Endodermal cell (in vitro differentiated cells): ENCODE results near the gene HDAC4. TPM values are rescaled to one million over a fixed set of nuclear protein-coding genes. Genes with fewer than 3 reads are reported as not detected.

Source experiments
- DNase-seq: peaks from one replicate; pipeline ENCODE4 v3.0.0-alpha.2; 2017
- H3K27ac ChIP-seq: 2 replicates; pipeline ENCODE4 v1.5.1; 2013; ENCODE audit warnings: mild to moderate bottlenecking, low read depth, low read length, moderate library complexity
- H3K27me3 ChIP-seq: 2 replicates; pipeline ENCODE4 v1.6.1; 2013; ENCODE audit warnings: mild to moderate bottlenecking, low read length, moderate library complexity; ENCODE audit not compliant: insufficient read depth, control insufficient read depth, poor library complexity, severe bottlenecking
- H3K36me3 ChIP-seq: 2 replicates; pipeline ENCODE4 v1.7.0; 2013; ENCODE audit warnings: mild to moderate bottlenecking, low read length, moderate library complexity; ENCODE audit not compliant: control insufficient read depth, insufficient read depth
- H3K4me1 ChIP-seq: one replicate; pipeline ENCODE4 v1.7.0; 2013; ENCODE audit warnings: low read length; ENCODE audit not compliant: control insufficient read depth, insufficient read depth
- H3K4me3 ChIP-seq: 2 replicates; pipeline ENCODE4 v1.5.1; 2013; ENCODE audit warnings: mild to moderate bottlenecking, low read length, moderate library complexity
- H3K9ac ChIP-seq: 2 replicates; pipeline ENCODE4 v1.6.1; 2013; ENCODE audit warnings: mild to moderate bottlenecking, low read length, moderate library complexity; ENCODE audit not compliant: poor library complexity, severe bottlenecking; ENCODE audit errors: extremely low read depth
- H3K9me3 ChIP-seq: 2 replicates; pipeline ENCODE4 v1.6.1; 2013; ENCODE audit warnings: mild to moderate bottlenecking, low read length, moderate library complexity; ENCODE audit not compliant: control insufficient read depth
- H3K27ac Mint-ChIP-seq: 2 replicates; pipeline ENCODE4 v1.8.0; 2020; ENCODE audit warnings: mixed read lengths
- H3K27me3 Mint-ChIP-seq: 2 replicates; pipeline ENCODE4 v1.8.0; 2021; ENCODE audit warnings: mild to moderate bottlenecking, mixed read lengths; ENCODE audit not compliant: insufficient read depth
- H3K36me3 Mint-ChIP-seq: 2 replicates; pipeline ENCODE4 v1.8.0; 2020; ENCODE audit warnings: low read depth, mixed read lengths
- H3K4me1 Mint-ChIP-seq: 2 replicates; pipeline ENCODE4 v1.8.0; 2020; ENCODE audit warnings: mixed read lengths
- H3K4me3 Mint-ChIP-seq: 2 replicates; pipeline ENCODE4 v1.8.0; 2020; ENCODE audit warnings: mild to moderate bottlenecking, moderate library complexity, mixed read lengths
- H3K9me3 Mint-ChIP-seq: 2 replicates; pipeline ENCODE4 v1.8.0; 2020; ENCODE audit warnings: mild to moderate bottlenecking, mixed read lengths
- WGBS, 2 experiments: methylation state at CpG; one replicate each; pipeline versions ENCODE4 v1.1.5 to v1.1.7; 2013; ENCODE audit warnings: missing lambda C conversion rate in 2 of 2, mixed read lengths in 1 of 2; ENCODE audit not compliant: insufficient coverage in 1 of 2, insufficient read length in 1 of 2; 5-methylcytosine and 5-hydroxymethylcytosine counted together
- total RNA-seq, 2 donors: library from RNA; stranded (reverse); fragmentation: NEBNext Ultra II Directional in 1 of 2; extraction: Animal tissue kit (Norgen Biotek cat#: 25700) in 1 of 2; gene quantifications; 2 replicates in 1 of 2; 3 replicates in 1 of 2; pipeline ENCODE4 v1.2.1, GENCODE V29; 2021
- TF ChIP-seq, protein P1 (sequence below): fragments of 200-600 bp; sonication (generic); conservative IDR thresholded peaks from 2 replicates; pipeline ENCODE4 v1.5.0; 2021; ENCODE audit warnings: antibody characterized with exemption, mild to moderate bottlenecking

The HDAC4 gene
- total RNA-seq, 2 donors from 2014 or later: 45.7 to 51.2 TPM

- H3K9me3 Mint-ChIP-seq: no peaks in the 10 kb centered on the region
- no peaks in the 10 kb centered on the region for H3K36me3 ChIP-seq
Observed at GRCh38 chr2:239337122-239337876, 63.5 kb downstream of the HDAC4 start.

DNA sequence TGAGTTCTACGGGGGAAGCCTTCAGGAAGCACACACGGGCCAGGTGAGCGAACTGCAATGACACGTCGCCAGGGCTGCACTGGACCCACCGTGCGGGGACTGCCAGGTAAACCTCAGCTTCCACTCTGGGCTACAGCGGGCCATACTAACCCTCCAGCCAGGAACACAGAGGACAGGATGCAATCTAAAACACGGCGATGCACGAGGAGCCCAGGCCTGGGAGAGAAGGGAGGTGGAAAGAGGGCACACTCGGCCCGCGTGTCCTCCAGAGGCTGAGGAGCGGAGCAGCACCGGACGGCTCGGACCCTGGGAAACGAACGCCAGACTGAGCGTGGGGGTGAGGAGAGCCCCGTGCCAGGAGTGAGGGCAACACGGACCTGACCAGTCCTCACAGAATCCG is 69.3 kb downstream of the HDAC4 start:
- DNase-seq: no peak
- Histone ChIP-seq H3K9me3 (no peaks in the 10 kb centered on the region), H3K36me3 (no peaks in the 10 kb centered on the region), H3K9ac (no peak overlapping the region), H3K4me1 (no peaks in the 10 kb centered on the region), H3K4me3 (no peak overlapping the region), H3K27me3 (no peaks in the 10 kb centered on the region), H3K27ac (no peak overlapping the region)
- 92 to 96% methylated on average over 20 to 24 of the region's 24 CpGs for WGBS, 2 experiments
- Mint-ChIP-seq H3K27me3 (no peaks in the 10 kb centered on the region), H3K9me3 (no peaks in the 10 kb centered on the region), H3K4me3 (no peak overlapping the region), H3K27ac (peak overlapping the region; percentile 44), H3K4me1 (no peaks in the 10 kb centered on the region), H3K36me3 (peaks cover 2% of the 10 kb centered on the region)
- TF ChIP-seq, protein P1, sequence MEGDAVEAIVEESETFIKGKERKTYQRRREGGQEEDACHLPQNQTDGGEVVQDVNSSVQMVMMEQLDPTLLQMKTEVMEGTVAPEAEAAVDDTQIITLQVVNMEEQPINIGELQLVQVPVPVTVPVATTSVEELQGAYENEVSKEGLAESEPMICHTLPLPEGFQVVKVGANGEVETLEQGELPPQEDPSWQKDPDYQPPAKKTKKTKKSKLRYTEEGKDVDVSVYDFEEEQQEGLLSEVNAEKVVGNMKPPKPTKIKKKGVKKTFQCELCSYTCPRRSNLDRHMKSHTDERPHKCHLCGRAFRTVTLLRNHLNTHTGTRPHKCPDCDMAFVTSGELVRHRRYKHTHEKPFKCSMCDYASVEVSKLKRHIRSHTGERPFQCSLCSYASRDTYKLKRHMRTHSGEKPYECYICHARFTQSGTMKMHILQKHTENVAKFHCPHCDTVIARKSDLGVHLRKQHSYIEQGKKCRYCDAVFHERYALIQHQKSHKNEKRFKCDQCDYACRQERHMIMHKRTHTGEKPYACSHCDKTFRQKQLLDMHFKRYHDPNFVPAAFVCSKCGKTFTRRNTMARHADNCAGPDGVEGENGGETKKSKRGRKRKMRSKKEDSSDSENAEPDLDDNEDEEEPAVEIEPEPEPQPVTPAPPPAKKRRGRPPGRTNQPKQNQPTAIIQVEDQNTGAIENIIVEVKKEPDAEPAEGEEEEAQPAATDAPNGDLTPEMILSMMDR: no peak

More at GRCh38 chr2:239337122-239337876, 63.5 kb downstream of the HDAC4 start:
- Mint-ChIP-seq H3K27ac (peak overlapping the region; percentile 23), H3K4me3 (no peak overlapping the region), H3K27me3 (no peaks in the 10 kb centered on the region), H3K36me3 (peaks cover 7% of the 10 kb centered on the region), H3K4me1 (peaks cover 8% of the 10 kb centered on the region)
- H3K27me3 ChIP-seq: no peaks in the 10 kb centered on the region
- no peak for DNase-seq
- no peaks in the 10 kb centered on the region for H3K4me1 ChIP-seq
- 94 to 96% methylated on average over 24 to 28 of the region's 28 CpGs for WGBS, 2 experiments
- no peak overlapping the region for H3K27ac ChIP-seq
- H3K9me3 ChIP-seq: no peaks in the 10 kb centered on the region
- TF ChIP-seq, protein P1: no peak
- H3K4me3 ChIP-seq: no peak overlapping the region
- H3K9ac ChIP-seq: no peak overlapping the region

DNA sequence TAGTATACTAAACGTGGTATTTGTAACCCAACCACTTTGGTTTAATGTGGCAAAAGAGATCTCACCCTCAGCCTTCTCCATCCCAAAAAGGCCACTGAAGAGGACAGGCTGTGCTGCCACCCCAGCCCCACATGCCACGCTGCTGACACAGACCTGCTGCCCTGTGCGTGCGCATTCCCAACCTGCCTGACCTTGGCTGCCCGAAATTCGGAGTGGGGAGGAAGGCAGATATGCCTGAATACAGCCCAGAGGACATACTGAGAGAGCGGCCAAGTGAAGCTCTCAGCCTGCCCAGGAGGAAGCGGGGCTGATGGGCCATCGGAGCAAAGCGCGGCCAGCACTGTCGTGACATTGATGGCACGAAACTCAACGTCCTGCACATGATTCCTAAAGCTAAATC is 70.0 kb downstream of the HDAC4 start:
- Mint-ChIP-seq H3K4me1 (no peaks in the 10 kb centered on the region), H3K4me3 (no peak overlapping the region), H3K36me3 (peaks cover 2% of the 10 kb centered on the region), H3K27me3 (no peaks in the 10 kb centered on the region), H3K9me3 (no peaks in the 10 kb centered on the region), H3K27ac (peak overlapping the region; percentile 30)
- DNase-seq: no peak
- TF ChIP-seq, protein P1: no peak
- Histone ChIP-seq H3K27me3 (no peaks in the 10 kb centered on the region), H3K4me1 (no peaks in the 10 kb centered on the region), H3K36me3 (no peaks in the 10 kb centered on the region), H3K4me3 (no peak overlapping the region), H3K27ac (no peak overlapping the region), H3K9ac (no peak overlapping the region), H3K9me3 (no peaks in the 10 kb centered on the region)
- 96 to 98% methylated on average over 12 to 14 of the region's 14 CpGs for WGBS, 2 experiments
